Transverse colon (tissue), 4 donors: Measurements from ENCODE around the gene SOD1.

Source experiments
- EP300 ChIP-seq: sonication (generic); formaldehyde crosslinking; IDR thresholded peaks from one replicate; pipeline ENCODE4 v1.6.1; 2017; ENCODE audit warnings: antibody characterized with exemption, low read depth
- POLR2A ChIP-seq: fragments of 450-650 bp; IDR thresholded peaks from one replicate; pipeline ENCODE4 v1.6.1; 2016; ENCODE audit warnings: antibody characterized with exemption, mild to moderate bottlenecking, moderate library complexity
- POLR2AphosphoS5 ChIP-seq, 3 donors: sonication (generic); formaldehyde crosslinking; IDR thresholded peaks; one replicate each; pipeline ENCODE4 v1.6.1; 2016; ENCODE audit warnings: antibody characterized with exemption in 3 of 3
- TF ChIP-seq, protein P1 (sequence below), 5 experiments: fragments of 200-600 bp in 3 of 5; fragments of 450-650 bp in 2 of 5; sonication (generic) in 3 of 5; IDR thresholded peaks; 1 replicate in 2 of 5; 2 replicates in 3 of 5; pipeline ENCODE4 v1.5.1; 2016 to 2017; ENCODE audit warnings: antibody characterized with exemption in 5 of 5, inconsistent platforms in 3 of 5, mild to moderate bottlenecking in 2 of 5, moderate library complexity in 1 of 5

DNA sequence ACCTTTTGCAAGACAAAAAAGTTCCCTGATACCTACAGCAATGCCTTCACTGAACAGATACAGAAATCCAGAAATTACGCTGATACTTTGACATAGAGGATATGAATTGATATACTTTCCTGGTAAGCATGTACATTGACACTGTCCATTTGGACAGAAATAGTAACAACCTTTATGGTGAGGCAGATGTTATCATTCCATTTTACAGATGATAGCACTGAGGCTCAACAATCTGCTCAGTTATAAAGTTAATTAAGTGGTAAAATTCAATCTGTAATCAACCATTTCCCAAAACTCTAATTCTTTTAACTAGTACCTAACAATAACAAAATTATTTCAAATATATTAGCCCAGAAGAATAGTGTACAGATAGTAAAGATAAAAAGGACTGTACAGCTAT, 51.8 kb downstream of the SOD1 start:
- TF ChIP-seq, protein P1, sequence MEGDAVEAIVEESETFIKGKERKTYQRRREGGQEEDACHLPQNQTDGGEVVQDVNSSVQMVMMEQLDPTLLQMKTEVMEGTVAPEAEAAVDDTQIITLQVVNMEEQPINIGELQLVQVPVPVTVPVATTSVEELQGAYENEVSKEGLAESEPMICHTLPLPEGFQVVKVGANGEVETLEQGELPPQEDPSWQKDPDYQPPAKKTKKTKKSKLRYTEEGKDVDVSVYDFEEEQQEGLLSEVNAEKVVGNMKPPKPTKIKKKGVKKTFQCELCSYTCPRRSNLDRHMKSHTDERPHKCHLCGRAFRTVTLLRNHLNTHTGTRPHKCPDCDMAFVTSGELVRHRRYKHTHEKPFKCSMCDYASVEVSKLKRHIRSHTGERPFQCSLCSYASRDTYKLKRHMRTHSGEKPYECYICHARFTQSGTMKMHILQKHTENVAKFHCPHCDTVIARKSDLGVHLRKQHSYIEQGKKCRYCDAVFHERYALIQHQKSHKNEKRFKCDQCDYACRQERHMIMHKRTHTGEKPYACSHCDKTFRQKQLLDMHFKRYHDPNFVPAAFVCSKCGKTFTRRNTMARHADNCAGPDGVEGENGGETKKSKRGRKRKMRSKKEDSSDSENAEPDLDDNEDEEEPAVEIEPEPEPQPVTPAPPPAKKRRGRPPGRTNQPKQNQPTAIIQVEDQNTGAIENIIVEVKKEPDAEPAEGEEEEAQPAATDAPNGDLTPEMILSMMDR (IDR thresholded peaks at IDR 0.05), result no peak
- TF ChIP-seq POLR2AphosphoS5 (IDR thresholded peaks at IDR 0.05) (no peak), POLR2A (no peak), EP300 (no peak)
